ENCODE measurements around the gene TATDN2.

The TATDN2 gene

GRCh38 chr3:10248184-10248983 is at the start of gene TATDN2:
Gene TATDN2, plus strand, starts transcription at chr3:10248459. Its CDS starts 742 bp downstream, at chr3:10249201.
- DNase-seq (ENCODE audit: low spot score): peak; percentile 99

GRCh38 chr3:10198761-10199649 is 49.3 kb upstream of the TATDN2 start:
- DNase-seq (ENCODE audit: low spot score): peak; percentile 97

- DNase-seq (ENCODE audit: low spot score): peak; percentile 45
Measured at GRCh38 chr3:10204921-10205320, 43.3 kb upstream of the TATDN2 start.

- DNase-seq (ENCODE audit: low spot score): peak; percentile 98
Measured at GRCh38 chr3:10205451-10206165, 42.7 kb upstream of the TATDN2 start.

GRCh38 chr3:10206166-10206511 is 42.1 kb upstream of the TATDN2 start:
- DNase-seq (ENCODE audit: low spot score): no peak

GRCh38 chr3:10213156-10213792 is 35.0 kb upstream of the TATDN2 start:
- DNase-seq (ENCODE audit: low spot score): no peak

- DNase-seq (ENCODE audit: low spot score): no peak
Measured at GRCh38 chr3:10215578-10216368, 32.5 kb upstream of the TATDN2 start.

GRCh38 chr3:10217359-10217758 is 30.9 kb upstream of the TATDN2 start:
- no peak for DNase-seq (ENCODE audit: low spot score)

GRCh38 chr3:10219737-10220136 is 28.5 kb upstream of the TATDN2 start:
- no peak for DNase-seq (ENCODE audit: low spot score)

- peak; percentile 72 for DNase-seq (ENCODE audit: low spot score)
Measured at GRCh38 chr3:10223676-10224639, 24.3 kb upstream of the TATDN2 start.

GRCh38 chr3:10224794-10225665 is 23.2 kb upstream of the TATDN2 start:
- peak; percentile 93 for DNase-seq (ENCODE audit: low spot score)

- no peak for DNase-seq (ENCODE audit: low spot score)
Measured at GRCh38 chr3:10226293-10226692, 22.0 kb upstream of the TATDN2 start.

GRCh38 chr3:10228248-10228950 is 19.9 kb upstream of the TATDN2 start:
- DNase-seq (ENCODE audit: low spot score): no peak

GRCh38 chr3:10229576-10229975 is 18.7 kb upstream of the TATDN2 start:
- DNase-seq (ENCODE audit: low spot score): no peak

- no peak for DNase-seq (ENCODE audit: low spot score)
Measured at GRCh38 chr3:10232137-10232536, 16.1 kb upstream of the TATDN2 start.

- DNase-seq (ENCODE audit: low spot score): no peak
Measured at GRCh38 chr3:10233988-10234387, 14.3 kb upstream of the TATDN2 start.

- DNase-seq (ENCODE audit: low spot score): no peak
Measured at GRCh38 chr3:10234526-10235230, 13.6 kb upstream of the TATDN2 start.

- no peak for DNase-seq (ENCODE audit: low spot score)
Measured at GRCh38 chr3:10235551-10235950, 12.7 kb upstream of the TATDN2 start.

Data from kidney tubule cell (primary cell).